ENCODE measurements around the gene TPR.

TPR gene

GRCh38 chr1:186289943-186290545, 85.0 kb downstream of the TPR start:
- Histone ChIP-seq H3K79me2 (ENCODE audit: low read length) (no peaks in the 10 kb centered on the region), H3K4me3 (ENCODE audit: low read length) (no peak overlapping the region), H4K20me1 (ENCODE audit: insufficient read depth, low read length) (no peaks in the 10 kb centered on the region), H3K4me1 (ENCODE audit: low read length) (peaks cover 44% of the 10 kb centered on the region), H3K4me2 (ENCODE audit: low read length) (no peak overlapping the region), H3K36me3 (replicated peaks; ENCODE audit: low read depth, low read length) (peaks cover 12% of the 10 kb centered on the region), H2AFZ (ENCODE audit: low read depth, low read length) (0 out of 2 replicates have a peak overlapping the region, but pooled peaks have one; percentile 50), H3K9ac (ENCODE audit: low read length) (no peak overlapping the region), H3K27ac (ENCODE audit: low read length) (no peak overlapping the region), H3K9me3 (ENCODE audit: insufficient read depth, low read length) (0 out of 2 replicates have a peak, but pooled peaks cover 4% of the 10 kb centered on the region), H3K27me3 (ENCODE audit: low read depth, low read length) (no peaks in the 10 kb centered on the region)
- no peak for TF ChIP-seq CTCF (IDR thresholded peaks at IDR 0.05; ENCODE audit: low read depth, low read length)
- TF ChIP-seq EZH2phosphoT487 (IDR thresholded peaks at IDR 0.05; ENCODE audit: low read depth): no peak

- Histone ChIP-seq H2AFZ (ENCODE audit: low read depth, low read length) (no peak overlapping the region), H3K27ac (ENCODE audit: low read length) (no peak overlapping the region)
- no peak for TF ChIP-seq EZH2phosphoT487 (IDR thresholded peaks at IDR 0.05; ENCODE audit: low read depth)
- no peak for TF ChIP-seq CTCF (IDR thresholded peaks at IDR 0.05; ENCODE audit: low read depth, low read length)
These were observed 88.3 kb downstream of the TPR start for GRCh38 chr1:186286615-186287315.

GRCh38 chr1:186283374-186283773, 91.7 kb downstream of the TPR start:
- no peaks in the 10 kb centered on the region for H3K79me2 ChIP-seq (ENCODE audit: low read length)
- H3K4me3 ChIP-seq (ENCODE audit: low read length): peak overlapping the region; percentile 51
- H3K36me3 ChIP-seq (replicated peaks; ENCODE audit: low read depth, low read length): peaks cover 11% of the 10 kb centered on the region
- H3K4me1 ChIP-seq (ENCODE audit: low read length): peaks cover 50% of the 10 kb centered on the region
- TF ChIP-seq CTCF (IDR thresholded peaks at IDR 0.05; ENCODE audit: low read depth, low read length) (no peak), EZH2phosphoT487 (IDR thresholded peaks at IDR 0.05; ENCODE audit: low read depth) (no peak)
- H3K9me3 ChIP-seq (ENCODE audit: insufficient read depth, low read length): 0 out of 2 replicates have a peak, but pooled peaks cover 3% of the 10 kb centered on the region
- no peak overlapping the region for H2AFZ ChIP-seq (ENCODE audit: low read depth, low read length)
- H3K4me2 ChIP-seq (ENCODE audit: low read length): peak overlapping the region; percentile 74
- H3K27me3 ChIP-seq (ENCODE audit: low read depth, low read length): no peaks in the 10 kb centered on the region
- H3K9ac ChIP-seq (ENCODE audit: low read length): peak overlapping the region; percentile 58
- H3K27ac ChIP-seq (ENCODE audit: low read length): peak overlapping the region; percentile 87
- no peaks in the 10 kb centered on the region for H4K20me1 ChIP-seq (ENCODE audit: insufficient read depth, low read length)

More at GRCh38 chr1:186286615-186287315, 88.3 kb downstream of the TPR start:
- H3K4me2 ChIP-seq (ENCODE audit: low read length): no peak overlapping the region
- no peaks in the 10 kb centered on the region for H3K79me2 ChIP-seq (ENCODE audit: low read length)
- H3K9ac ChIP-seq (ENCODE audit: low read length): no peak overlapping the region
- H3K36me3 ChIP-seq (replicated peaks; ENCODE audit: low read depth, low read length): peaks cover 12% of the 10 kb centered on the region
- peaks cover 58% of the 10 kb centered on the region for H3K4me1 ChIP-seq (ENCODE audit: low read length)
- H4K20me1 ChIP-seq (ENCODE audit: insufficient read depth, low read length): no peaks in the 10 kb centered on the region
- 0 out of 2 replicates have a peak, but pooled peaks cover 4% of the 10 kb centered on the region for H3K9me3 ChIP-seq (ENCODE audit: insufficient read depth, low read length)
- H3K4me3 ChIP-seq (ENCODE audit: low read length): no peak overlapping the region
- H3K27me3 ChIP-seq (ENCODE audit: low read depth, low read length): no peaks in the 10 kb centered on the region

- Histone ChIP-seq H3K27ac (ENCODE audit: low read length) (peak overlapping the region; percentile 87), H3K27me3 (ENCODE audit: low read depth, low read length) (no peaks in the 10 kb centered on the region), H4K20me1 (ENCODE audit: insufficient read depth, low read length) (no peaks in the 10 kb centered on the region), H3K4me1 (ENCODE audit: low read length) (peaks cover 44% of the 10 kb centered on the region), H3K4me3 (ENCODE audit: low read length) (no peak overlapping the region), H3K79me2 (ENCODE audit: low read length) (no peaks in the 10 kb centered on the region), H3K4me2 (ENCODE audit: low read length) (no peak overlapping the region; the same call in 1 of the 2 replicates), H3K9ac (ENCODE audit: low read length) (peak overlapping the region; percentile 37; the same call in 1 of the 2 replicates), H2AFZ (ENCODE audit: low read depth, low read length) (peak overlapping the region; percentile 6; the same call in 1 of the 2 replicates), H3K9me3 (ENCODE audit: insufficient read depth, low read length) (no peaks in the 10 kb centered on the region), H3K36me3 (replicated peaks; ENCODE audit: low read depth, low read length) (peaks cover 5% of the 10 kb centered on the region)
- TF ChIP-seq EZH2phosphoT487 (IDR thresholded peaks at IDR 0.05; ENCODE audit: low read depth): no peak
- no peak for TF ChIP-seq CTCF (IDR thresholded peaks at IDR 0.05; ENCODE audit: low read depth, low read length)
These were observed 92.6 kb downstream of the TPR start for GRCh38 chr1:186282466-186282865.
